ENCODE data around the gene PCP2.

DNA sequence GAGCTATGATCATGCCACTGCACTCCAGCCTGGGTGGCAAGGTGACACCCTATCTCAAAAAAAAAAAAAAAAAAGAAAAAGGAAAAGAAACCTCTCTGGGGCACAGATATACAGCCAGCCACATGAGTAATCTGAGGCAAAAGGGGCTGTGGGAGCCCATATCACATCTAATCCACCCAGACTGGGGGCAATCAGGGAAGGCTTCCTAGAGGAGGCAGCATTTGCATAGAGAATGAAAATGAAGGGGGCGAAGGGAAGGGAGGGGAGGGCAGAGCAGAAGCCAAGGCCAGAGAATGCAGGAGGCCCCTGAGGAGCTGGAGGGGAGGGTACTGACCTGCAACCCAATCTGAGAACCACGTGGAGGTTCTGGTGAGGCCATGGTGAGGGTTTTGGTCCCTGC is 16.6 kb upstream of the PCP2 start:
- TF ChIP-seq CTCF (IDR thresholded peaks at IDR 0.05) (no peak), POLR2A (IDR thresholded peaks at IDR 0.05) (no peak), EP300 (IDR thresholded peaks at IDR 0.05) (no peak), POLR2AphosphoS5 (IDR thresholded peaks at IDR 0.05) (no peak)
